GM12892 (cell line): ENCODE measurements around the gene TSPAN9.

Source experiments
- POLR2A ChIP-seq: IDR thresholded peaks from 2 replicates; pipeline ENCODE4 v1.6.1; 2011; ENCODE audit warnings: low read depth, low read length, control low read depth
- POLR2AphosphoS5 ChIP-seq: IDR thresholded peaks from 2 replicates; pipeline ENCODE4 v1.6.1; 2011; ENCODE audit warnings: low read depth, low read length, control low read depth
- TAF1 ChIP-seq: IDR thresholded peaks from 2 replicates; pipeline ENCODE4 v1.6.1; 2011; ENCODE audit warnings: low read depth, mild to moderate bottlenecking, control low read depth, low read length, borderline replicate concordance

DNA sequence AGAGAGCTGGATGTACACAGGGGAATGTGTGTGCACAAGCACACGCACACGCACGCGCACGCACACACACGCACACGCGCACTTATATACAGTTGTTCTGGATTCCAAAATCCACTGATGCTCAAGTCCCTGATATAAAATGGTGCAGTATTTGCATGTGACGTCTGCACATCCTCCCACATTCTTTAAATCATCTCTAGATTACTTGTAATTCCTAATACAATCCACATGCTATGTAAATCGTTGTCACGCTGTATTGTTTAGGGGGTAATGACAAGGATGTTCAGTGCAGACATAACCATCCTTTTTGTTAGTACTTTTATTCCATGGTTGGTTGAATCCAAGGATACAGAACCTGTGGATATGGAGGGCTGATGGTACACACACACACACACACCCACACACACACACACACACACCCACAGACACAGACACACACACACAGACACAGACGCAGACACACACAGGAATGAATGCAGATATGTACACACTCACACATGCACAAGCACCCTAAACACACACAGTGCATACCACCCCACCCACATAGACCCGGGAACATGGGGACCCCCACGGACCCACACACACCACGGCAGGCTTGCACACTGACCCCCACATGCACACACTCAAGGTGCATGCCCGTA, 225.3 kb downstream of the TSPAN9 start:
- TF ChIP-seq POLR2A (no peak), POLR2AphosphoS5 (no peak), TAF1 (no peak)
